Measurements from ENCODE around the gene TTC19.
"Not testable (repeated sequence)": the region's sequence is repeated elsewhere in the genome, so short reads cannot be mapped to it uniquely, and the experiment has no call there.

Gene TTC19

GRCh38 chr17:15966879-15967248, 32.8 kb upstream of the TTC19 start:
- peaks cover 5% of the 10 kb centered on the region for H3K27me3 Mint-ChIP-seq
- H3K4me1 Mint-ChIP-seq, result peaks cover 10% of the 10 kb centered on the region
- no peak overlapping the region for H3K27ac Mint-ChIP-seq
- no peaks in the 10 kb centered on the region for H3K9me3 Mint-ChIP-seq
- ATAC-seq, result no peak
- no peak for DNase-seq
- H3K36me3 Mint-ChIP-seq (ENCODE audit: low read depth), result no peaks in the 10 kb centered on the region
- H3K4me3 Mint-ChIP-seq, result no peak overlapping the region

DNA sequence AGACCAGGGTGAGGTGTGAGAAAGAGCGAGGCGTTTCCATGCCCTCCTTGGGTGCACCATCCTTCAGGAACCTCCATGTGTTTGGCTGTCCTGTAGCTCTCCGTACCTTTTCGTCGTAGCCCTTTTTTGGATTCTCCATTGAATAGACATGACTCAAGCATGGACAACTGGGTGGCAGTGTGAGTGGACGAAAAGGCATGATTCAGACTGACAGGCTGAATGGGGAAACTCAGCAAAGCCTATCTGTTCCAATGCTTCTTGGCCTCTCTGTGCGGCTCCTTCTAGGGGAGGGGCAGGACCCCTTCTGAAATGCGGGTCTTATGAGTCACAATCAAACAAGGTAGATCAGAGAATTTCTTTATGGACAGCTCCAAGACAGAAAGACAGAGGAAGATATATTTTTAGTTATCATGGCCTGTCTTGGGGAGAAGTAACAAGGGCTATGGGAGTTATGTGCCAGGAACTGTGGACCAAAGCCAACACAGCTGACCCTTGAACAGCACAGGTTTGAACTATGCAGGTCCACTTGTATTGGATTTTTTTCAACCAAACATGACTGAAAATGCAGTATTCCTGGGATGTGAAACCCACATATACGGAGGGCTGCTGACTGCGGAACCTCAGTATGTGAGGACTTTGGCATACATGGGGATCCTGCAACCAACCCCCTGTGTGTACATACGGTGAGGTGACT, 31.8 kb upstream of the TTC19 start:
- no peak for DNase-seq
- Mint-ChIP-seq H3K27ac (no peak overlapping the region), H3K4me3 (no peak overlapping the region), H3K4me1 (peaks cover 10% of the 10 kb centered on the region), H3K9me3 (no peaks in the 10 kb centered on the region), H3K27me3 (peaks cover 5% of the 10 kb centered on the region), H3K36me3 (ENCODE audit: low read depth) (no peaks in the 10 kb centered on the region)
- no peak for ATAC-seq

DNA sequence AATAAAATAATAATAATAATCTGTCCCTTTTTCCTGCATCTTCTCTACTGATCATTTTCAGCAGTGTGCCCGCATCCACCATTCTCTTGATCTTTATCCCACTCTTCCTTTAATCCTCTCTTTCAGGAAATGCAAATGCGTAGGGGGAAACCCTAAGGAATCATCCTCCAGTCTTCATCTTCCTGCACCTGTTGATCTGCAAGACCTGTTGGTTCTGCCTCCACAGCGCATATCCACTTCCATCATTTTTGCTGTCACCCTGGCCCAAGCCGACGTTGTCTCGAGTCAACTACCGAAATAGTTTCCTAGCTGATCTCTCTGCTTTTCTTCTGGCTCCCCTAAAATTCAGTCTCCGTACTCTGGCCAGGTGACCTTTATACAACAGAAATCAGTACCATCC, 30.2 kb upstream of the TTC19 start:
- Mint-ChIP-seq H3K36me3 (ENCODE audit: low read depth) (no peaks in the 10 kb centered on the region), H3K27me3 (peaks cover 5% of the 10 kb centered on the region), H3K4me3 (no peak overlapping the region), H3K27ac (no peak overlapping the region), H3K9me3 (no peaks in the 10 kb centered on the region), H3K4me1 (peaks cover 7% of the 10 kb centered on the region)
- DNase-seq (no peak), ATAC-seq (no peak)

DNA sequence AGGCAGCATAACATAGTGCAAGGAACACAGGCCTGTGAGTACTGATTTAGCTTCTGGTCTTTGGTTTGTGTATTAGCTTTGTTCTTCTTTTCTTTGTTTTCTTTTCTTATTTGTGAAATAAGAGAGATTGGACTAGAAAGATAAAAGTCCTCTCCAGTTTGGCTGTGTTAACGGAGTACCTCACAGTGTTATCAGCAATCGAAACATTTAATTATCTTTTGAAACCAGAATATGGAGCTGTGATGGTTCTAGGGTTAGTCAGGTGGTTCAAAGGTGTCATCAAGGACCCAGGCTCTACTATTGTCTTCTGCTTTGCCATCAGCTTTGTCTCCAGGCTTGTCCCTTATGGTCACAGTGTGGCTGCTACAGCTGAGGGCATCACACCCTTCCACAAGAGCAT, 29.1 kb upstream of the TTC19 start:
- Mint-ChIP-seq H3K27me3 (peaks cover 5% of the 10 kb centered on the region), H3K36me3 (ENCODE audit: low read depth) (peaks cover 4% of the 10 kb centered on the region), H3K9me3 (no peaks in the 10 kb centered on the region), H3K27ac (no peak overlapping the region), H3K4me3 (no peak overlapping the region), H3K4me1 (peaks cover 7% of the 10 kb centered on the region)
- DNase-seq (no peak), ATAC-seq (no peak)

GRCh38 chr17:15971098-15971678, 28.4 kb upstream of the TTC19 start:
- H3K27me3 Mint-ChIP-seq, result peaks cover 5% of the 10 kb centered on the region
- H3K4me1 Mint-ChIP-seq, result peaks cover 7% of the 10 kb centered on the region
- H3K36me3 Mint-ChIP-seq (ENCODE audit: low read depth), result peaks cover 4% of the 10 kb centered on the region
- H3K27ac Mint-ChIP-seq, result no peak overlapping the region
- H3K9me3 Mint-ChIP-seq, result no peaks in the 10 kb centered on the region
- no peak overlapping the region for H3K4me3 Mint-ChIP-seq
- no peak for ATAC-seq
- no peak for DNase-seq

DNA sequence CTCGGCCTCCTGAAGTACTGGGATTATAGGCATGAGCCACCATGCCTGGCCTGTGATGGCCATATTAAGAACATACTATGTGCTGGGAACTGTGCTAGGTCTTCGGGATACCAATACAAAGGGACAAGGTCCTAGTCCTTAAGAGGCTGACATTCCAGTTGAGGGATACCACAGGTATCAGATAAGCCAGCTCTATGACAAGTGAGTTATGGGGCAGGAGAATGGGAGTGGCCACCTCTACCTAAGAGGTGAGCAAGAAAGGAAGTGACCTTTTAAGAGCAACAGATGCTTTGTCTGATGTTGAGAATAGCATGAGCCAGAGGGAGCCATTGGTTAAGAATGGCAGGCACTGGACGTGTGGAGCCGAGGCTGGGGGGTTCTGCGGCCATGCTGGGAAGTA, 27.7 kb upstream of the TTC19 start:
- peak overlapping the region; percentile 28 for H3K27ac Mint-ChIP-seq
- ATAC-seq (no peak), DNase-seq (no peak)
- H3K9me3 Mint-ChIP-seq, result no peaks in the 10 kb centered on the region
- peaks cover 3% of the 10 kb centered on the region for H3K4me1 Mint-ChIP-seq
- peaks cover 3% of the 10 kb centered on the region for H3K27me3 Mint-ChIP-seq
- H3K36me3 Mint-ChIP-seq (ENCODE audit: low read depth), result peaks cover 7% of the 10 kb centered on the region
- H3K4me3 Mint-ChIP-seq, result no peak overlapping the region

GRCh38 chr17:15972497-15972951, 27.1 kb upstream of the TTC19 start:
- Mint-ChIP-seq H3K27me3 (peaks cover 3% of the 10 kb centered on the region), H3K27ac (no peak overlapping the region), H3K4me1 (peaks cover 3% of the 10 kb centered on the region), H3K36me3 (ENCODE audit: low read depth) (peaks cover 11% of the 10 kb centered on the region), H3K4me3 (no peak overlapping the region), H3K9me3 (no peaks in the 10 kb centered on the region)
- ATAC-seq (no peak), DNase-seq (no peak)

GRCh38 chr17:15973016-15973415, 26.6 kb upstream of the TTC19 start:
- ATAC-seq (peak; percentile 54), DNase-seq (no peak)
- Mint-ChIP-seq H3K27me3 (peaks cover 2% of the 10 kb centered on the region), H3K4me1 (no peaks in the 10 kb centered on the region), H3K9me3 (no peaks in the 10 kb centered on the region), H3K4me3 (no peak overlapping the region), H3K27ac (no peak overlapping the region), H3K36me3 (ENCODE audit: low read depth) (peaks cover 15% of the 10 kb centered on the region)

DNA sequence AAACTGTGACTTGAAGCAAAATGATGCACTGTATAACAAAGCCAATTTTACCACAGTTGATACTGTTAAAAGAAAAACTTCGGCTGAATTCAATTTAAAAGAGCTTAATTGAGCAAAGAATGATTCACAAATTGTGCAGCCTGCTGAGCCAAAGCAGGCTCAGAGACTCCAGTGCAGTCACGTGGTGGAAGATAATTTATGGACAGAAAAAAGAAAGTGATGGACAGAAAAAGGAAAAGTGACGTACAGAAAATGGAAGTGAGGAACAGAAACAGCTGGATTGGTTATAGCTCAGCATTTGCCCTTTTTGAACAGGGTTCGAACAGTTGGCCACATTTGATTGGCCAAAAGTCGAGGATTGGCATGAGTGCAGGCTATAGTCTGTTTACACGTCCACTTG, 25.8 kb upstream of the TTC19 start:
- Mint-ChIP-seq H3K36me3 (ENCODE audit: low read depth) (peaks cover 19% of the 10 kb centered on the region), H3K27me3 (peaks cover 2% of the 10 kb centered on the region), H3K4me1 (no peaks in the 10 kb centered on the region), H3K27ac (no peak overlapping the region), H3K4me3 (no peak overlapping the region), H3K9me3 (no peaks in the 10 kb centered on the region)
- no peak for DNase-seq
- ATAC-seq, result no peak

DNA sequence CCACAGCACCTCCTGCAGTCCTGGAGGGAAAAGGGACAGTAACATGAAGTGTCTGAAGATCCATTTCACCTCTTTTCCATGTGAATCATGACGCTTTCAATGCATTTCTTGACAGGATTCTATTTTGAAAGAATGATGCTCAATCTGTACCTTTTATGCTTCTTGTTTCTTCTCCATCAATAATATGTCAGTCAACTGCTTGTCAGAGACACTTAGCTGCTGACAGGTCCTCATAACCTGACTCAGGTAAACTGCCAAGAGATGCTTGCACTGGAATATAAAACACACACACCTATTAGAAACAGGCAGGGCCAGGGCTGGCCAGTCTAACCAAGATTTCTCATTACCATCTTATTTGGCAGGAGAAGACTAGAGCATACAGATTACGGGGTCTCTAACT, 21.7 kb upstream of the TTC19 start:
- H3K4me3 Mint-ChIP-seq, result no peak overlapping the region

DNA sequence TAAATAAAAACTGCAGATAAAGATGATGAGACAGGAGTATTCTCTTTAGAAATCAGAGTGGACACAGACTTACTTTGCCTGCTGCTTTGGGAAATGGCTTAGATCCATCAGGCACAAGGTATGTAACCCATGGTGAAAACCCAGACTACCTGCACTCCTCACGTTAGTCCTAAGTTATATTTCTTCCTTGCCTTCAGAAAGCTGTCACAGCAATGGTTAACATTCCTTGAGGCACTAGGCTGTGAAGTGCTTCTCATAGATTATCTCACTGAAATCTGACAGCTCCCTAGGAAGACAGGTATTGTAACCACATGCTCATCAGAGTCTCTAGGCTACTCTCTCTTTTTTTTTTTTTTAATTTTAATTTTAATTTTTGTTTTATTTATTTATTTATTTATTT, 21.0 kb upstream of the TTC19 start:
- Mint-ChIP-seq H3K27me3 (no peaks in the 10 kb centered on the region), H3K36me3 (ENCODE audit: low read depth) (peaks cover 37% of the 10 kb centered on the region), H3K4me1 (peaks cover 23% of the 10 kb centered on the region), H3K4me3 (no peak overlapping the region), H3K9me3 (no peaks in the 10 kb centered on the region), H3K27ac (no peak overlapping the region)
- DNase-seq, result no peak
- no peak for ATAC-seq

More for the DNA sequence above, 21.7 kb upstream of the TTC19 start:
- Mint-ChIP-seq H3K4me1 (peaks cover 23% of the 10 kb centered on the region), H3K27ac (no peak overlapping the region), H3K27me3 (no peaks in the 10 kb centered on the region), H3K9me3 (no peaks in the 10 kb centered on the region), H3K36me3 (ENCODE audit: low read depth) (peaks cover 36% of the 10 kb centered on the region)
- DNase-seq (no peak), ATAC-seq (no peak)

GRCh38 chr17:15979013-15979412, 20.6 kb upstream of the TTC19 start:
- Mint-ChIP-seq H3K36me3 (ENCODE audit: low read depth) (peaks cover 41% of the 10 kb centered on the region), H3K4me1 (peaks cover 23% of the 10 kb centered on the region)
- not testable (repeated sequence) for DNase-seq, H3K27ac Mint-ChIP-seq, ATAC-seq, H3K27me3 Mint-ChIP-seq, H3K4me3 Mint-ChIP-seq, H3K9me3 Mint-ChIP-seq

DNA sequence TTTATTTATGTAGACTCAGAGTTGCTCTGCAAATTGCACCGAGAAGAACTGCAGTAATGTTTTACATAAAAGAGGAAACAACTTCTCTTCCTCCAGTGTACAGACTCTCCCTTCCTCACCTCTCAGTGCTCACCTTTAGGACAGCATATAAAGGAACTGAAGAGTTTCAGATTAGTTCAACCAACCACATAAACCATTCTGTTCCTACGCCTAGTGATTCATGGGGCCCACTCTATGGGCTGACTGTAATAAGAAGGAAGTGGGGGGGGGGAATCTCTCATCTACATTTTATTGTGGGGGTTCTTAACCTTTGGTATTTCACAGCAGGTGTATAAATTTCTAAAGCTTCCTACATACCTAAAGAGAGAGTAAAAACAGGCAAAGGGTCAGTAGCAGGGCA, 18.4 kb upstream of the TTC19 start:
- Mint-ChIP-seq H3K27me3 (no peaks in the 10 kb centered on the region), H3K27ac (peak overlapping the region; percentile 32), H3K9me3 (no peaks in the 10 kb centered on the region), H3K4me3 (no peak overlapping the region), H3K4me1 (peaks cover 23% of the 10 kb centered on the region), H3K36me3 (ENCODE audit: low read depth) (peaks cover 44% of the 10 kb centered on the region)
- peak; percentile 100 for ATAC-seq
- peak; percentile 34 for DNase-seq

GRCh38 chr17:15981646-15982580, 17.7 kb upstream of the TTC19 start:
- Mint-ChIP-seq H3K4me3 (no peak overlapping the region), H3K9me3 (no peaks in the 10 kb centered on the region), H3K27ac (peak overlapping the region; percentile 15)

DNA sequence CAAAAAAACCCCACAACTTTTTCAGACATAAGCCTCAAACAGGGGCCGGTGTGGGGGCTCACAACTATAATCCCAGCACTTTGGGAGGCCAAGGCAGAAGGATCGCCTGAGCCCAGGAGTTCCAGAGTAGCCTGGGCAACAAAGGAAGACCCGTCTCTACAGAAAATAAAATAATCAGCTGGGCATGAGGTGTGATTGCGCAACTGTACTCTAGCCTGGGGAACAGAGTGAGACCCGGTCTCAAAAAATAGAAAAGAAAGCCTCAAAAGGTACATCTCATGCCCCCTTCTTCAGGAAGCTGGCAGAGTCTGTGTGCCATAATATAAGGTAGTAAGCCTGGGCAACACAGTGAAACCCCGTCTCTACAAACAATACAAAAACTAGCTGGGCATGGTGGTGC, 3.3 kb upstream of the TTC19 start:
- ATAC-seq (no peak), DNase-seq (no peak)
- Mint-ChIP-seq H3K27ac (no peak overlapping the region), H3K4me3 (no peak overlapping the region), H3K36me3 (ENCODE audit: low read depth) (peaks cover 13% of the 10 kb centered on the region), H3K9me3 (no peaks in the 10 kb centered on the region), H3K4me1 (peaks cover 16% of the 10 kb centered on the region), H3K27me3 (peaks cover 2% of the 10 kb centered on the region)

More at GRCh38 chr17:15981646-15982580, 17.7 kb upstream of the TTC19 start:
- Mint-ChIP-seq H3K27me3 (no peaks in the 10 kb centered on the region), H3K36me3 (ENCODE audit: low read depth) (peaks cover 45% of the 10 kb centered on the region), H3K4me1 (peaks cover 23% of the 10 kb centered on the region)
- no peak for DNase-seq
- peak; percentile 13 for ATAC-seq

Measured in activated naive CD8-positive, alpha-beta T cell treated with anti-CD3 and anti-CD28 coated beads, Interleukin-2, amount 50 U/mL, for 24 hours (primary cell).